Mucosa of descending colon (tissue), 3 donors: ENCODE measurements around the gene BTBD9. TPM values are rescaled to one million over a fixed set of nuclear protein-coding genes. Genes with fewer than 3 reads are reported as not detected.
A peak's percentile ranks its signal among the peaks of the same experiment; 100 is the strongest.

Experiments
- ATAC-seq: fragments of 200-7000 bp; cut with Tn5 transposase; one replicate; pipeline ENCODE4 v1.9.1; 2020; ENCODE audit warnings: mild to moderate bottlenecking, moderate library complexity
- DNase-seq, 3 donors: peaks; one replicate each; pipeline ENCODE4 v3.0.0-alpha.2; 2020
- H3K36me3 ChIP-seq: fragments of 200-600 bp; one replicate; pipeline ENCODE4 v1.8.0; 2021; ENCODE audit warnings: low read depth, mild to moderate bottlenecking
- H3K4me1 ChIP-seq: fragments of 200-600 bp; one replicate; pipeline ENCODE4 v1.8.0; 2021; ENCODE audit warnings: low read depth, mild to moderate bottlenecking
- H3K4me3 ChIP-seq: fragments of 200-600 bp; one replicate; pipeline ENCODE4 v1.8.0; 2021; ENCODE audit warnings: mild to moderate bottlenecking
- H3K9me3 ChIP-seq: fragments of 200-600 bp; one replicate; pipeline ENCODE4 v1.8.0; 2021; ENCODE audit warnings: mild to moderate bottlenecking
- CTCF ChIP-seq: fragments of 200-600 bp; IDR thresholded peaks from one replicate; pipeline ENCODE4 v1.8.0; 2022; ENCODE audit warnings: antibody characterized with exemption, mild to moderate bottlenecking
- intact Hi-C, 2 donors: fragments of 100-400 bp; cut with DNase I in 1 of 2; cut with micrococcal nuclease in 1 of 2; formaldehyde crosslinking; loops; one replicate each; pipeline versions ENCODE4 v1.11.0 to v1.11.1; 2022; cut with DNase I, micrococcal nuclease
- total RNA-seq, 3 donors: library from RNA; stranded (reverse); fragmentation: NEBNext Ultra II Directional in 2 of 3; extraction: Animal tissue kit (Norgen Biotek cat#: 25700) in 2 of 3; gene quantifications; one replicate each; pipeline versions ENCODE4 v1.2.1 to v1.2.4, GENCODE V29; 2021 to 2023
- donor health status: DM: no; HTN: no; CAD: no; lungs with moderate emphysema.
- donor health status: DM: no; HTN: no; CAD: no.
- donor health status: DM: no; HTN: yes; CAD: no.

BTBD9 gene
- total RNA-seq, 3 donors from 2014 or later, result 22.4 to 38.8 (median 23.9) TPM

GRCh38 chr6:38522322-38522721, 117.4 kb downstream of the BTBD9 start:
- peak in 1 of 3 donors; percentile 27 for DNase-seq
- peaks cover 7% of the 10 kb centered on the region for H3K9me3 ChIP-seq
- no peak for ATAC-seq
- H3K36me3 ChIP-seq, result no peaks in the 10 kb centered on the region
- intact Hi-C loops, result no loop called here
- H3K4me1 ChIP-seq, result no peaks in the 10 kb centered on the region
- H3K4me3 ChIP-seq, result no peak overlapping the region
- TF ChIP-seq CTCF, result no peak

DNA sequence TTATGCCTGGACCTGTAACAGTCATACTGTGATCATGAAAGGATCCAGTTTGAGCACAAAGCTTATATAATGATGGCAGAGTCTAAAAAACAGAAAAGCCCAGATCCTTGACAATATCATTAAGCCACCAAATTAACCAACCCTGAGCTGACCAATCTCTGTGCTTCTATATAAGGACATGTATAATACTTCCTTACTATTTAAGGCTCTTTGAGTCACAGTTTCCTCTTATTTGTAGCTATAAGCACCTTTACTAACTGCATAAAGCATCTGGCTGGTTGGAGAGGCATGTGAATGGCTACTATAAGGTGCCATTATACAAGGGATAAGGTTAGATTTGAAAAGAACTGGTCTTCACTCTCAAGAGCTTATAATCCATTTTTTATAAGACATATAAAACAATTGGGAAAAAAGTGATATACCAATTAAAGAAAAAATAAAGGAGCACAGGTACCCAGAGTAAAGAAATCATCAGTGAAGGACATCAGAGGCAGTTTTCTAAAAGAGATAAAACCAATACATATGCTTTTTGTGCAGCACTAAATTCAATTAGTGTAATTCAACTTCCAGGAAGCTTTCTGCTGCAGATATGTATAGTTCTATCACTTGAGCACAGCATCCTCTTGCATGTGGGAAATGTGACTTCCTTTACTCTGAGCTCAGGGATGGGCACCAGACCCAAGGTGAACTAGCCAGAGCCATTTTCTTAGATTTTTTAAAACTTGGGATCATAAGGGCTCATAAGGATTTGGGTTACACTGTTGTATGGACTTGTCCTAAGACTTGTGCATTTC, 121.0 kb downstream of the BTBD9 start:
- H3K4me3 ChIP-seq, result no peak overlapping the region
- no peak for DNase-seq
- TF ChIP-seq CTCF, result no peak
- no peaks in the 10 kb centered on the region for H3K4me1 ChIP-seq
- intact Hi-C loops, result no loop called here
- no peaks in the 10 kb centered on the region for H3K36me3 ChIP-seq
- ATAC-seq, result no peak
- no peaks in the 10 kb centered on the region for H3K9me3 ChIP-seq

DNA sequence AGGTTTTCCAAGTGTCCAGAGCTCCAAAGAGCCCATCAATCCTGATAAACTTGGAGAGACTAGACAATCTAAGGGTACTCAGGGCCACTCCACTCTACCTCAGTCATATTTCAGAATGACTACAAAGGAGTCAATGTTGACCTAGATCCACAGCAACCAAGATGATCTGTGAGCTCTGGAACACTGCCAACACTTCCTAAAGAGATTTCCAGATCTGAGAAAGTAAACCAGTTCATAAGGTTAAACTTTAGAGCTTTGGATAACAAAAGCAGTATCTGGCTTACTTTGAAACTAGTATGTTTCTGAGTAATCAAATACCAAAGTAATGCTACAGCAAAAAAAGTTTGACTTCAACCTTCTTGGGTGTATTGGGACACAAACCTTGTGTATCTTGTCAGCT, 122.7 kb downstream of the BTBD9 start:
- no peak for ATAC-seq
- DNase-seq, result peak in 1 of 3 donors; percentile 7

DNA sequence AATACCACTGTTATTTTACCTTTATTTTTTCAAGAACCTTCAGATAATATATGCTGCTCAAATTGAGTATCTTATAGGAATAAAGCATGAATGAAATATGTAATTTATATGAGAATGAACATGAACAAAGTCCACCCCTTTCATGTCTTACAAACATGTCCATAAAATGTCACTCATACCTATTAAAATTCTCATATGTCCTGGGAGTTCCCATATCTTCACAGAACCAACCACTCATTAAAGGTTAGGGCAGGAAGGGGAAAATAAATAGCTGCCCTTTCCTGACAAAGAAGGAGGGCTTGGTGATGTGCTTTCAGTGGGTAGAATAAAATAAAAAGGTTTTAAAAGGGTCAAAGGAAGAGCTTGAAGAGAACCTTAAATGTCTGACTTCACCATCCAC, 125.3 kb downstream of the BTBD9 start:
- no peaks in the 10 kb centered on the region for H3K36me3 ChIP-seq
- H3K9me3 ChIP-seq, result no peaks in the 10 kb centered on the region
- intact Hi-C loops, result no loop called here
- ATAC-seq (peak; percentile 66), DNase-seq (no peak)
- no peak overlapping the region for H3K4me3 ChIP-seq
- no peaks in the 10 kb centered on the region for H3K4me1 ChIP-seq
- TF ChIP-seq CTCF, result no peak

More for the DNA sequence above, 122.7 kb downstream of the BTBD9 start:
- Histone ChIP-seq H3K36me3 (no peaks in the 10 kb centered on the region), H3K9me3 (no peaks in the 10 kb centered on the region), H3K4me3 (no peak overlapping the region), H3K4me1 (no peaks in the 10 kb centered on the region)
- intact Hi-C loops, result no loop called here
- no peak for TF ChIP-seq CTCF

GRCh38 chr6:38512211-38512610, 127.5 kb downstream of the BTBD9 start:
- Histone ChIP-seq H3K4me1 (no peaks in the 10 kb centered on the region), H3K9me3 (no peaks in the 10 kb centered on the region), H3K4me3 (no peak overlapping the region), H3K36me3 (no peaks in the 10 kb centered on the region)
- ATAC-seq (no peak), DNase-seq (no peak)
- TF ChIP-seq CTCF, result no peak
- intact Hi-C loops, result no loop called here
